PC-9 (cell line): ENCODE results near the gene AHNAK. TPM values are rescaled to one million over a fixed set of nuclear protein-coding genes. Genes with fewer than 3 reads are reported as not detected.
A peak's percentile ranks its signal among the peaks of the same experiment; 100 is the strongest.

Experiments
- BruUV-seq: library from RNA; stranded (reverse); fragments of 400-500 nt; replicated peaks from 2 replicates; lab custom pipeline; 2021; lab: Mats Ljungman, UMichigan
- CTCF ChIA-PET: fragments of 300-600 bp; sonication (Branson Sonifier 250); formaldehyde crosslinking; loops from one replicate; lab custom pipeline; 2022; ENCODE audit warnings: antibody characterized with exemption; lab: Charles Lee
- POLR2A ChIA-PET: fragments of 300-600 bp; sonication (Branson Sonifier 250); formaldehyde crosslinking; loops from one replicate; lab custom pipeline; 2022; ENCODE audit warnings: antibody characterized with exemption; ENCODE audit not compliant: unreplicated experiment; lab: Charles Lee
- DNase-seq, 2 experiments: peaks; one replicate each; pipeline versions ENCODE4 v3.0.0 to v3.0.0-alpha.2; 2015 to 2022; ENCODE audit warnings: mixed read lengths in 1 of 2
- H2AFZ ChIP-seq: fragments of 200-600 bp; sonication (generic); 2 replicates; pipeline ENCODE4 v1.8.1; 2017; ENCODE audit warnings: antibody characterized with exemption
- H3F3A ChIP-seq: fragments of 200-600 bp; sonication (generic); 2 replicates; pipeline ENCODE4 v1.8.1; 2017; ENCODE audit warnings: antibody characterized with exemption, mild to moderate bottlenecking, low read depth; ENCODE audit not compliant: insufficient read depth
- H3K27ac ChIP-seq: fragments of 200-600 bp; sonication (generic); 2 replicates; pipeline ENCODE4 v1.6.1; 2016; ENCODE audit warnings: mixed run types
- H3K27me3 ChIP-seq: fragments of 200-600 bp; sonication (generic); 2 replicates; pipeline ENCODE4 v1.6.1; 2016; ENCODE audit warnings: low read depth, mixed run types; ENCODE audit not compliant: insufficient read depth
- H3K36me3 ChIP-seq: fragments of 200-600 bp; sonication (generic); 2 replicates; pipeline ENCODE4 v1.6.1; 2016; ENCODE audit warnings: low read depth, mixed run types
- H3K4me1 ChIP-seq: fragments of 200-600 bp; sonication (generic); replicated peaks from 2 replicates; pipeline ENCODE4 v1.6.1; 2016; ENCODE audit warnings: mixed run types; ENCODE audit not compliant: insufficient read depth
- H3K4me2 ChIP-seq: fragments of 200-600 bp; sonication (generic); 2 replicates; pipeline ENCODE4 v1.6.1; 2017; ENCODE audit warnings: mixed run types
- H3K4me3 ChIP-seq: fragments of 200-600 bp; sonication (generic); 2 replicates; pipeline ENCODE4 v1.6.1; 2016; ENCODE audit warnings: mixed run types
- H3K79me2 ChIP-seq: fragments of 200-600 bp; sonication (generic); 2 replicates; pipeline ENCODE4 v1.6.1; 2017; ENCODE audit warnings: low read depth, mixed run types
- H3K9me2 ChIP-seq: fragments of 200-600 bp; sonication (generic); 2 replicates; pipeline ENCODE4 v1.8.1; 2017; ENCODE audit warnings: mild to moderate bottlenecking; ENCODE audit not compliant: insufficient read depth
- H3K9me3 ChIP-seq: fragments of 200-600 bp; sonication (generic); 2 replicates; pipeline ENCODE4 v1.8.1; 2016; ENCODE audit warnings: low read depth; ENCODE audit not compliant: insufficient read depth
- H4K20me1 ChIP-seq: fragments of 200-600 bp; sonication (generic); 2 replicates; pipeline ENCODE4 v1.8.1; 2017; ENCODE audit not compliant: insufficient read depth
- EZH2 ChIP-seq: fragments of 200-600 bp; sonication (generic); IDR thresholded peaks from 2 replicates; pipeline ENCODE4 v1.8.0; 2017; ENCODE audit warnings: antibody characterized with exemption, low read depth
- intact Hi-C: fragments of 100-400 bp; cut with micrococcal nuclease; formaldehyde crosslinking; loops from one replicate; pipeline ENCODE4 v1.10.0; 2022; ENCODE audit not compliant: unreplicated experiment
- total RNA-seq: library from RNA; stranded (reverse); gene quantifications from 2 replicates; pipeline ENCODE4 v1.2.3, GENCODE V29; 2021
- TF ChIP-seq, protein P1 (sequence below): fragments of 200-600 bp; sonication (generic); conservative IDR thresholded peaks from 2 replicates; pipeline ENCODE4 v1.6.1; 2017; ENCODE audit warnings: mixed run types, antibody characterized with exemption, mild to moderate bottlenecking, moderate library complexity

The AHNAK gene
- total RNA-seq, 1 experiment from 2014 or later: 632 TPM

DNA sequence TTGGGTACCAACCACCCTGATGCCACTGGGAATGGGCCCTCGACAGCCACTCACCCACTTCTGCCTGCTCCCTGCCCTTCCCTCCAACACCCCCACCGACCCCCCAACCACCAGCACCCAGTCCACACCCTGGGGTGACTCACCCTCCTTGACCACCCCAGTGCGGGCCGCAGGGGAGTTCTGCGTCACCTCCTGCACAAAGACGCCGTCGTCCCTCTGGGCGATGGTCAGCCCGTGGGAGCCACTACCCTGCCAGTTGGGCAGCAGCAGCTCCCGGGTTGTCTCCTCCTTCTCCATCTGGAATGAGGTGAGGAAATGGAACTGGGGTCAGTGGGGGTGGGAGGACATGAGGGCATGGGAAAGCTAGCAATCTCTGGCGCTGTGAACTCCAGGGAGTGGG, 10.8 kb downstream of the AHNAK start:
- H3K36me3 ChIP-seq: peaks cover 47% of the 10 kb centered on the region
- peaks cover 40% of the 10 kb centered on the region for H4K20me1 ChIP-seq
- peaks cover 34% of the 10 kb centered on the region for H3K4me1 ChIP-seq
- no peak overlapping the region for H3K27ac ChIP-seq
- no peak for DNase-seq
- ChIA-PET POLR2A (interaction anchor here (0.6 kb wide), 1 partner anchor 22 kb away, joined by 5 read pairs; no protein-coding TSS in a partner anchor), CTCF (no interaction called here)
- TF ChIP-seq, protein P1, sequence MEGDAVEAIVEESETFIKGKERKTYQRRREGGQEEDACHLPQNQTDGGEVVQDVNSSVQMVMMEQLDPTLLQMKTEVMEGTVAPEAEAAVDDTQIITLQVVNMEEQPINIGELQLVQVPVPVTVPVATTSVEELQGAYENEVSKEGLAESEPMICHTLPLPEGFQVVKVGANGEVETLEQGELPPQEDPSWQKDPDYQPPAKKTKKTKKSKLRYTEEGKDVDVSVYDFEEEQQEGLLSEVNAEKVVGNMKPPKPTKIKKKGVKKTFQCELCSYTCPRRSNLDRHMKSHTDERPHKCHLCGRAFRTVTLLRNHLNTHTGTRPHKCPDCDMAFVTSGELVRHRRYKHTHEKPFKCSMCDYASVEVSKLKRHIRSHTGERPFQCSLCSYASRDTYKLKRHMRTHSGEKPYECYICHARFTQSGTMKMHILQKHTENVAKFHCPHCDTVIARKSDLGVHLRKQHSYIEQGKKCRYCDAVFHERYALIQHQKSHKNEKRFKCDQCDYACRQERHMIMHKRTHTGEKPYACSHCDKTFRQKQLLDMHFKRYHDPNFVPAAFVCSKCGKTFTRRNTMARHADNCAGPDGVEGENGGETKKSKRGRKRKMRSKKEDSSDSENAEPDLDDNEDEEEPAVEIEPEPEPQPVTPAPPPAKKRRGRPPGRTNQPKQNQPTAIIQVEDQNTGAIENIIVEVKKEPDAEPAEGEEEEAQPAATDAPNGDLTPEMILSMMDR: no peak
- no peak for TF ChIP-seq EZH2
- H3F3A ChIP-seq: peaks cover 27% of the 10 kb centered on the region
- no peak overlapping the region for H3K4me2 ChIP-seq
- H3K79me2 ChIP-seq: peaks cover 79% of the 10 kb centered on the region
- no TSS peak for BruUV-seq
- no peaks in the 10 kb centered on the region for H3K9me3 ChIP-seq
- no peaks in the 10 kb centered on the region for H3K27me3 ChIP-seq
- no peaks in the 10 kb centered on the region for H3K9me2 ChIP-seq
- no peak overlapping the region for H3K4me3 ChIP-seq
- intact Hi-C loops: no loop called here
- H2AFZ ChIP-seq: no peak overlapping the region

GRCh38 chr11:62534779-62535545, 11.6 kb downstream of the AHNAK start:
- no peak overlapping the region for H3K4me2 ChIP-seq
- no peak for TF ChIP-seq EZH2
- TF ChIP-seq, protein P1: no peak
- no peaks in the 10 kb centered on the region for H3K9me2 ChIP-seq
- no TSS peak for BruUV-seq
- peaks cover 26% of the 10 kb centered on the region for H3K4me1 ChIP-seq
- H3K36me3 ChIP-seq: peaks cover 55% of the 10 kb centered on the region
- peaks cover 23% of the 10 kb centered on the region for H3F3A ChIP-seq
- H3K79me2 ChIP-seq: peaks cover 71% of the 10 kb centered on the region
- H3K4me3 ChIP-seq: no peak overlapping the region
- no peaks in the 10 kb centered on the region for H3K9me3 ChIP-seq
- H4K20me1 ChIP-seq: peaks cover 34% of the 10 kb centered on the region
- H2AFZ ChIP-seq: no peak overlapping the region
- DNase-seq: no peak
- H3K27ac ChIP-seq: no peak overlapping the region
- POLR2A ChIA-PET: interaction anchor here (0.6 kb wide), 1 partner anchor 23 kb away, joined by 5 read pairs; no protein-coding TSS in a partner anchor
- intact Hi-C loops: no loop called here
- CTCF ChIA-PET: no interaction called here
- no peaks in the 10 kb centered on the region for H3K27me3 ChIP-seq

DNA sequence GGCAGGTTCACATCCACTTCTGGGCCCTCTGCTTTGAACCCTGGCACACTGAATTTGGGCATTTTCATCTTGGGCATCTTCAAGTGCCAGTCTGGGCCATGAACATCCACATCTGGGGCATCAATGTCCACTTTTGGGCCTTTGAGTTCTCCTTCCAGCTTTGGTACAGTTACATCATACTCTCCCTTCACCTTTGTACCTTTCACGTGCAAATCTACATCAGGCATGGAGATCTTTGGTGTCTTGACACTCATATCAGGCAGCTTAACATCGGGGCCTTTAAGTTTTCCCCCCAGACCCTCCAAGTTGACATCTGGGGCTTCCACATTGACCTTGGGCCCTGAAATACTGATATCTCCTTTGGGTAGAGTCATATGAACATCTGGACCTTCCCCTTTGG, 14.5 kb downstream of the AHNAK start:
- H3K4me2 ChIP-seq: no peak overlapping the region
- CTCF ChIA-PET: no interaction called here
- peaks cover 48% of the 10 kb centered on the region for H3K79me2 ChIP-seq
- H3K27me3 ChIP-seq: no peaks in the 10 kb centered on the region
- no peak overlapping the region for H3K4me3 ChIP-seq
- H2AFZ ChIP-seq: no peak overlapping the region
- H3K36me3 ChIP-seq: peaks cover 59% of the 10 kb centered on the region
- DNase-seq: no peak
- H4K20me1 ChIP-seq: peaks cover 10% of the 10 kb centered on the region
- H3K9me3 ChIP-seq: no peaks in the 10 kb centered on the region
- TF ChIP-seq, protein P1: no peak
- no peak for TF ChIP-seq EZH2
- peaks cover 8% of the 10 kb centered on the region; the same call in 1 of the 2 replicates for H3F3A ChIP-seq
- POLR2A ChIA-PET: no interaction called here
- intact Hi-C loops: no loop called here
- H3K9me2 ChIP-seq: no peaks in the 10 kb centered on the region
- BruUV-seq: TSS peak; percentile 4
- no peaks in the 10 kb centered on the region for H3K4me1 ChIP-seq
- no peak overlapping the region for H3K27ac ChIP-seq
